ENCODE data around the gene SCYGR4.
"Not testable (repeated sequence)": the region's sequence is repeated elsewhere in the genome, so short reads cannot be mapped to it uniquely, and the experiment has no call there.

SCYGR4 gene

GRCh38 chr2:227597998-227598397 lies 19.3 kb upstream of the SCYGR4 start:
- TF ChIP-seq, protein P1, sequence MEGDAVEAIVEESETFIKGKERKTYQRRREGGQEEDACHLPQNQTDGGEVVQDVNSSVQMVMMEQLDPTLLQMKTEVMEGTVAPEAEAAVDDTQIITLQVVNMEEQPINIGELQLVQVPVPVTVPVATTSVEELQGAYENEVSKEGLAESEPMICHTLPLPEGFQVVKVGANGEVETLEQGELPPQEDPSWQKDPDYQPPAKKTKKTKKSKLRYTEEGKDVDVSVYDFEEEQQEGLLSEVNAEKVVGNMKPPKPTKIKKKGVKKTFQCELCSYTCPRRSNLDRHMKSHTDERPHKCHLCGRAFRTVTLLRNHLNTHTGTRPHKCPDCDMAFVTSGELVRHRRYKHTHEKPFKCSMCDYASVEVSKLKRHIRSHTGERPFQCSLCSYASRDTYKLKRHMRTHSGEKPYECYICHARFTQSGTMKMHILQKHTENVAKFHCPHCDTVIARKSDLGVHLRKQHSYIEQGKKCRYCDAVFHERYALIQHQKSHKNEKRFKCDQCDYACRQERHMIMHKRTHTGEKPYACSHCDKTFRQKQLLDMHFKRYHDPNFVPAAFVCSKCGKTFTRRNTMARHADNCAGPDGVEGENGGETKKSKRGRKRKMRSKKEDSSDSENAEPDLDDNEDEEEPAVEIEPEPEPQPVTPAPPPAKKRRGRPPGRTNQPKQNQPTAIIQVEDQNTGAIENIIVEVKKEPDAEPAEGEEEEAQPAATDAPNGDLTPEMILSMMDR (IDR thresholded peaks at IDR 0.05; ENCODE audit: low read depth, low read length, missing control alignments) = no peak
- DNase-seq (ENCODE audit: low read depth) = no peak
- no peak overlapping the region for H3K4me3 ChIP-seq (ENCODE audit: low read depth, low read length)
- in situ Hi-C loops (cut with HindIII; ENCODE audit: low sequenced_read_pairs) = no loop called here

DNA sequence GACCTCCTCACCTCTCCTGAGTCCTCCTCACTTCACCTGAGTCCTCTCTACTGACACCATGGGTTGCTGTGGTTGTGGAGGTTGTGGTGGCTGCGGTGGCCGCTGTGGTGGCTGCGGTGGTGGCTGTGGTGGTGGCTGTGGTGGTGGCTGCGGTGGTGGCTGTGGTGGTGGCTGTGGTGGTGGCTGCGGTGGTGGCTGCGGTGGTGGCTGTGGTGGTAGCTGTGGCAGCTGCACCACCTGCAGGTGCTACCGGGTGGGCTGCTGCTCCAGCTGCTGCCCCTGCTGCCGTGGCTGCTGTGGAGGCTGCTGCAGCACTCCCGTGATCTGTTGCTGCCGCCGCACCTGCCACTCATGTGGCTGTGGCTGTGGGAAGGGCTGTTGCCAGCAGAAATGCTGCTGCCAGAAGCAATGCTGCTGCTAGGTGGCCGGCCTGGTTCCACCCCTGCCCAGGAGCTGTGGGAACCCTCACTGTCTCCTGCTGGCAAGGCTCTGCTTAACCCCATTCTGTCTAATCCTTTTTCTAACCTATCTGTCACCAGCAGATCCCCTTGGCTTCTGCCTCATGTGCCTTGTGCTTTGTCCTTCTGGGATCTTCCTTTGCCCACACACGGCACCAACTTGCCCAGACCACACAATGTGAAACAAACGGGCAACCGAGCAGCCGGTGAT lies 18.3 kb upstream of the SCYGR4 start, which contains the start of gene SCYGR2:
TSS of gene SCYGR2 (plus strand) at position 59 of the 669 bp plus-strand sequence. CDS start at position 59, 0 bp downstream.
- H3K4me3 ChIP-seq (ENCODE audit: low read depth, low read length); in situ Hi-C loops (cut with HindIII; ENCODE audit: low sequenced_read_pairs); DNase-seq (ENCODE audit: low read depth): not testable (repeated sequence)

- TF ChIP-seq, protein P1 (IDR thresholded peaks at IDR 0.05; ENCODE audit: low read depth, low read length, missing control alignments) = no peak
- no peak overlapping the region for H3K4me3 ChIP-seq (ENCODE audit: low read depth, low read length)
- in situ Hi-C loops (cut with HindIII; ENCODE audit: low sequenced_read_pairs) = no loop called here
- no peak for DNase-seq (ENCODE audit: low read depth)
Observed at GRCh38 chr2:227602358-227602757, 14.9 kb upstream of the SCYGR4 start.

DNA sequence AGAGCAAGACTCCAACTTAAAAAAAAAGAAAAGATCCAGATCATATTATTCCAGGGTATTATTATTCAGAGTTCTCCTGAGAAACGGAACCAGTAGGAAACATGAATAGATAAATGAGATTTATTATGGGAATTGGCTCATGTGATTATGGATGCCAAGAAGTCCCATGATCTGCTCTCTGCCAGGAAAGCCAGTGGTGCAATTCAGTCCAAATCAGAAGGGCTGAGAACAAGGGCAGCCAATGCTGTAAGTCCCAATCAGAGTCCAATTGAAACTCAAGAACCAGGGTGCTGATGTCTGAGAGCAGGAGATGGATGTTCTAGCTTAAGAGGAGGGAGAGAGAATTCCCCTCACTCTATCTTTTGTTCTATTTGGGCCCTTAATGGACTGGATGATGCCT lies 10.8 kb upstream of the SCYGR4 start:
- TF ChIP-seq, protein P1 (IDR thresholded peaks at IDR 0.05; ENCODE audit: low read depth, low read length, missing control alignments) = no peak
- no peak for DNase-seq (ENCODE audit: low read depth)
- no peak overlapping the region for H3K4me3 ChIP-seq (ENCODE audit: low read depth, low read length)
- in situ Hi-C loops (cut with HindIII; ENCODE audit: low sequenced_read_pairs) = no loop called here

- TF ChIP-seq, protein P1 (IDR thresholded peaks at IDR 0.05; ENCODE audit: low read depth, low read length, missing control alignments) = no peak
- no peak for DNase-seq (ENCODE audit: low read depth)
- in situ Hi-C loops (cut with HindIII; ENCODE audit: low sequenced_read_pairs) = no loop called here
- no peak overlapping the region for H3K4me3 ChIP-seq (ENCODE audit: low read depth, low read length)
Observed at GRCh38 chr2:227607941-227608340, 9.4 kb upstream of the SCYGR4 start.

- in situ Hi-C loops (cut with HindIII; ENCODE audit: low sequenced_read_pairs) = no loop called here
- no peak for DNase-seq (ENCODE audit: low read depth)
- TF ChIP-seq, protein P1 (IDR thresholded peaks at IDR 0.05; ENCODE audit: low read depth, low read length, missing control alignments) = no peak
- H3K4me3 ChIP-seq (ENCODE audit: low read depth, low read length) = no peak overlapping the region
Observed at GRCh38 chr2:227608561-227609338, 8.5 kb upstream of the SCYGR4 start.

DNA sequence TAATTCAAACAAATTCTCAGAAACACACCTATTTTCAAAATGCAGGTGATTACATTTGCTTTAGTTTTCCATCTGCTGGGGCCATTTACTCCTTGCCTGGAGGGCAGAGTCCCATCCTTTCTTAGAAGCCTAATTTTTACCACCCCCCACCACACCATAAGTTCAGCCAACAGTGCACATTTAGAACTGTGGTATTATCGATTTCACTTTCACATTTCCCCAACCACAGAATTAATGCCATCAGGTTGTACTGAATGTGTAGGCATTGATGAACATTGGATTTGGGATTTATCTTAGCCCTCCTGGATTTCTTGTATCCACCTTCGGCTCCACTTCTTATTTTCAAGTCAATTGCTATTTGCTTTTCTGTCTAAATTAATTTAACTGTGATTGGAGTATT lies 7.2 kb upstream of the SCYGR4 start:
- TF ChIP-seq, protein P1 (IDR thresholded peaks at IDR 0.05; ENCODE audit: low read depth, low read length, missing control alignments) = no peak
- no peak overlapping the region for H3K4me3 ChIP-seq (ENCODE audit: low read depth, low read length)
- in situ Hi-C loops (cut with HindIII; ENCODE audit: low sequenced_read_pairs) = no loop called here
- DNase-seq (ENCODE audit: low read depth) = no peak

Measured in astrocyte of the cerebellum (primary cell).